Heart left ventricle (tissue), 16 donors: Measurements from ENCODE around the gene MED29. TPM values are rescaled to one million over a fixed set of nuclear protein-coding genes. Genes with fewer than 3 reads are reported as not detected.
"Not testable (repeated sequence)": the region's sequence is repeated elsewhere in the genome, so short reads cannot be mapped to it uniquely, and the experiment has no call there.

ENCODE experiments used
- ATAC-seq, 4 donors: fragments of 200-7000 bp; cut with Tn5 transposase; one replicate each; pipeline ENCODE4 v1.9.1; 2020 to 2022; ENCODE audit warnings: moderate library complexity in 4 of 4, mild to moderate bottlenecking in 3 of 4, moderate number of reproducible peaks in 1 of 4
- DNase-seq, 5 donors: peaks; one replicate each; pipeline ENCODE4 v3.0.0-alpha.2; 2020
- H3K27ac ChIP-seq, 12 donors: fragments of 200-600 bp; sonication (generic) in 4 of 12; one replicate each; pipeline versions ENCODE4 v1.5.0 to v1.8.0; 2016 to 2022; ENCODE audit warnings: mild to moderate bottlenecking in 2 of 12
- H3K27me3 ChIP-seq, 9 donors: fragments of 200-600 bp; sonication (generic) in 2 of 9; one replicate each; pipeline versions ENCODE4 v1.5.1 to v1.8.0; 2016 to 2022; ENCODE audit warnings: mild to moderate bottlenecking in 3 of 9
- H3K36me3 ChIP-seq, 9 donors: fragments of 200-600 bp; sonication (generic) in 2 of 9; one replicate each; pipeline versions ENCODE4 v1.5.0 to v1.8.0; 2018 to 2022; ENCODE audit warnings: mild to moderate bottlenecking in 2 of 9
- H3K4me1 ChIP-seq, 12 donors: fragments of 200-600 bp; sonication (generic) in 4 of 12; one replicate each; pipeline versions ENCODE4 v1.5.0 to v1.8.0; 2016 to 2022; ENCODE audit warnings: mild to moderate bottlenecking in 3 of 12
- H3K4me3 ChIP-seq, 12 donors: fragments of 200-600 bp; sonication (generic) in 4 of 12; one replicate each; pipeline versions ENCODE4 v1.5.0 to v1.8.0; 2017 to 2022; ENCODE audit warnings: mild to moderate bottlenecking in 9 of 12, moderate library complexity in 4 of 12
- H3K9me3 ChIP-seq, 12 donors: fragments of 200-600 bp; sonication (generic) in 4 of 12; one replicate each; pipeline versions ENCODE4 v1.5.0 to v1.8.0; 2016 to 2022; ENCODE audit warnings: mild to moderate bottlenecking in 1 of 12
- POLR2A ChIP-seq, 2 donors: fragments of 450-650 bp; IDR thresholded peaks; one replicate each; pipeline ENCODE4 v1.6.1; 2017; ENCODE audit warnings: antibody characterized with exemption in 2 of 2, mild to moderate bottlenecking in 2 of 2, moderate library complexity in 2 of 2
- WGBS, 4 donors: extraction: QIAGEN DNeasy Blood & Tissue Kit in 2 of 4; methylation state at CpG; one replicate each; pipeline versions ENCODE4 v1.1.5 to v1.1.7; 2013 to 2018; 5-methylcytosine and 5-hydroxymethylcytosine counted together
- intact Hi-C, 10 donors: fragments of 100-400 bp; cut with DNase I; formaldehyde crosslinking; loops; one replicate each; pipeline versions ENCODE4 v1.11.1 to v1.14.2; 2022
- polyA plus RNA-seq, 2 donors: library from polyadenylated mRNA; stranded (reverse); fragments of 200-250 nt; gene quantifications; one replicate each; pipeline ENCODE4 v1.2.3, GENCODE V29; 2013
- total RNA-seq, 9 donors: library from RNA; depleted of rRNA in 2 of 9; stranded (reverse); fragments of >200 nt in 2 of 9; fragmentation: NEBNext Ultra II Directional in 3 of 9; extraction: Animal tissue kit (Norgen Biotek cat#: 25700) in 3 of 9; gene quantifications; one replicate each; pipeline versions ENCODE4 v1.1.0 to v1.2.4, GENCODE V29; 2016 to 2023
- TF ChIP-seq, protein P1 (sequence below), 12 donors: fragments of 200-600 bp; sonication (generic) in 4 of 12; IDR thresholded peaks; one replicate each; pipeline versions ENCODE4 v1.5.0 to v1.8.0; 2018 to 2022; ENCODE audit warnings: antibody characterized with exemption in 12 of 12, mild to moderate bottlenecking in 5 of 12
- donor health status: ischemic (EF 13 %, LVEDD 7.1; RV severe dilation, severe dysfunction).
- donor health status: healthy with polysubstance abuse.
- donor health status: DM: no; HTN: yes; CAD: no.
- donor health status: DM: no; HTN: no; CAD: no.
- donor health status: ischemic (EF 25% LVEDD 6.9; RV normal size, moderate dysfunction).
- donor health status: ischemic (EF 25% LVEDD 5.7; RV mildly dilated, moderate dysfunction).
- donor health status: healthy.
- donor health status: DM: yes; HTN: yes; CAD: no.
- donor health status: ischemic (EF 35%, LVEDD 5.7; RV mildly dilated, moderate dysfunction).
- donor health status: nonischemic (EF 11% LVEDD 7.7; RV severe dilation, severe dysfunction).
- donor health status: DM: yes; HTN: yes; CAD: no.
- donor health status: PGD.
- donor health status: ischemic (EF 29% LVEDD 5.4; RV normal size, mild dysfunction).
- donor health status: nonischemic (EF 23%, LVEDD 6.1; RV moderate dilation, normal function).

Gene MED29
- total and polyA plus RNA-seq, 11 donors, result 26.3 to 53.0 (median 34.1) TPM

DNA sequence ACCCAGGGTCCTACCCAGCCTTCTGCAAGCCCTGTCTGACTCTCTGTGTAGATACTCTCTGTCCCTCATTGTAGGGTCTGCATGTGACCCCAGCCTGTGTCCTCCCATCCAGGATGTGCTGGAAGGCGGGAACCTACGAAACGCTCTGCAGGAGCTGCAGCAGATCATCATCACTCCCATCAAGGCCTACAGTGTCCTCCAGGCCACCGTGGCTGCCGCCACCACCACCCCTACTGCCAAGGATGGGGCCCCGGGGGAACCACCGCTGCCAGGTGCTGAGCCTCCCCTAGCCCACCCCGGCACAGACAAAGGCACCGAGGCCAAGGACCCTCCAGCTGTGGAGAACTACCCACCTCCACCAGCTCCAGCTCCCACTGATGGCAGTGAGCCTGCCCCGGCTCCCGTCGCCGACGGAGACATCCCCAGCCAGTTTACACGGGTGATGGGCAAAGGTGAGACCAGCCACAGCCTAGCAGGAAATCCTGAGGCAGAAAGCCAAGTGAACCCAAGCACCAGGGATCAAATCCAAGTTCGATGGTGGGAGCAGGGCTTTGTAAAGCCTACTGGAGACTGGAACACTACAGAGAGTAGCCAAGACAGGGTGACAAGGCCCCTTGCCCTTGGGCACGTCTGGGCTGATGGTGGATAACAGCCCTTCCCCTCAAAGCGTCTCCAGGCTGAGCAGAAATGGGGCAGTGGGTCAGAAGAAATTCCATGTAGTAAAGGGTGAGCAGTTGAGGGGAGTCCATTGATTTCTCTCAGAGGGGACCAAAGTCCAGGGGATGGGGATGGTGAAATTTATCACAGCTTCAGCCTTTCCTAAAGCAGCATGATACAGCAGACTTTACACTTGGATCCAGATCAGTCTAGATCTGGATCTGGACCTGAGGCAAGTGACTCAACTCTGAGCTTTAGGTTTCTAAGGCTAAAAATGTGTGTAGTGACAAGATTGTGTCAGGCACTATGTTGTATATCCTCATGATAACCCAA, 13.5 kb upstream of the MED29 start:
- DNase-seq, result no peak
- no peak for ATAC-seq
- Histone ChIP-seq H3K9me3 (no peaks in the 10 kb centered on the region), H3K27me3 (no peaks in the 10 kb centered on the region), H3K4me3 (no peak overlapping the region), H3K36me3 (peaks cover 0 to 97% (median 79%) of the 10 kb centered on the region in 9 donors), H3K4me1 (peaks cover 6 to 16% (median 10%) of the 10 kb centered on the region in 12 donors), H3K27ac (no peak overlapping the region)
- TF ChIP-seq, protein P1, sequence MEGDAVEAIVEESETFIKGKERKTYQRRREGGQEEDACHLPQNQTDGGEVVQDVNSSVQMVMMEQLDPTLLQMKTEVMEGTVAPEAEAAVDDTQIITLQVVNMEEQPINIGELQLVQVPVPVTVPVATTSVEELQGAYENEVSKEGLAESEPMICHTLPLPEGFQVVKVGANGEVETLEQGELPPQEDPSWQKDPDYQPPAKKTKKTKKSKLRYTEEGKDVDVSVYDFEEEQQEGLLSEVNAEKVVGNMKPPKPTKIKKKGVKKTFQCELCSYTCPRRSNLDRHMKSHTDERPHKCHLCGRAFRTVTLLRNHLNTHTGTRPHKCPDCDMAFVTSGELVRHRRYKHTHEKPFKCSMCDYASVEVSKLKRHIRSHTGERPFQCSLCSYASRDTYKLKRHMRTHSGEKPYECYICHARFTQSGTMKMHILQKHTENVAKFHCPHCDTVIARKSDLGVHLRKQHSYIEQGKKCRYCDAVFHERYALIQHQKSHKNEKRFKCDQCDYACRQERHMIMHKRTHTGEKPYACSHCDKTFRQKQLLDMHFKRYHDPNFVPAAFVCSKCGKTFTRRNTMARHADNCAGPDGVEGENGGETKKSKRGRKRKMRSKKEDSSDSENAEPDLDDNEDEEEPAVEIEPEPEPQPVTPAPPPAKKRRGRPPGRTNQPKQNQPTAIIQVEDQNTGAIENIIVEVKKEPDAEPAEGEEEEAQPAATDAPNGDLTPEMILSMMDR (IDR thresholded peaks at IDR 0.05), result no peak
- no peak for TF ChIP-seq POLR2A (IDR thresholded peaks at IDR 0.05)
- 71 to 87% (median 81%) methylated on average over 10 to 18 of the region's 18 CpGs for WGBS, 4 donors
- intact Hi-C loops, result no loop called here

DNA sequence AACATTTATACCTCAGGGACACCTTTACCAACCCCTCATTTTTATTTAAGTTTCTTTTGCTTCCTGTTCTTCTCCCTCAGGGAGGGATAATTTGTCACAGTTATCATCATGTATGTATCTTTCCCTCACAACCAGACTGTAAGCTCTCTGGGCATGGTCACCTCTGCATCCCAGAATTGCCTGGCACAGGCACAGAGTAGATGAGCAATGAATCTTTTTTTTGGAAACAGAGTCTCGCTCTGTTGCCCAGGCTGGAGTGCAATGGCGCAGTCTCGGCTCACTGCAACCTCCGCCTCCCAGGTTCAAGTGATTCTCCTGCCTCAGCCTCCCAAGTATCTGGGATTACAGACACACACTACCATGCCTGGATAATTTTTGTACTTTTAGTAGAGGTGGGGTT, 11.8 kb upstream of the MED29 start:
- H3K9me3 ChIP-seq, DNase-seq, H3K27me3 ChIP-seq, intact Hi-C loops, H3K27ac ChIP-seq, H3K4me3 ChIP-seq, H3K4me1 ChIP-seq, ATAC-seq: not testable (repeated sequence)
- 97 to 100% (median 99%) methylated on average over 4 of the region's 4 CpGs for WGBS, 4 donors
- peaks cover 0 to 100% (median 91%) of the 10 kb centered on the region in 9 donors for H3K36me3 ChIP-seq

DNA sequence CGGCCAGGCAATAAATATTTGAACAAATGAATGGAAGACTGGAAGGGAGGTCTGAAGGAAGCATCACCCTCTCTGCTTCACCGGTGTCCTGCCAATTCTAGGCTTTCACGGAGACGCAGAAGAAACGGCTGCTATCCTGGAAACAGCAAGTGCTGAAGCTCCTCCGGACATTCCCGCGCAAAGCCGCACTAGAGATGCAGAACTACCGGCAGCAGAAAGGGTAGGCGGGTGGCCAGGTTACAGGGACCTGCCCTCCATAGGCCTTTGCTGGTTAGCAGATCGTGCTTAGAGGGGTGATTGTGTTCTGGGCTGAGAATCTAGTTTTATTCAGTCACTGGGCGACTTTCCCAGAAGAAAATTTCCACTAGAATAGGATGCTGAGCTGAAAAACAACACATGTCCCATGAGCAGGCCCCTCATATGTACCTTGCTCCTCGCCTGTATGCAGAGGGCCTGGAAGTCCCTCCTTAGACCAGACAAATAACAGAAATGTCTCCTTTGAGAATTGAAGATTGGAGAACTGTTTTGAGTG, 11.2 kb upstream of the MED29 start:
- no peak overlapping the region for H3K4me3 ChIP-seq
- TF ChIP-seq, protein P1 (IDR thresholded peaks at IDR 0.05), result no peak
- TF ChIP-seq POLR2A (IDR thresholded peaks at IDR 0.05), result no peak
- ATAC-seq (no peak), DNase-seq (no peak)
- no peaks in the 10 kb centered on the region for H3K9me3 ChIP-seq
- 94 to 97% (median 97%) methylated on average over 14 of the region's 14 CpGs for WGBS, 4 donors
- peak overlapping the region in 1 of 12 donors; percentile 6 for H3K27ac ChIP-seq
- no peaks in the 10 kb centered on the region for H3K27me3 ChIP-seq
- H3K36me3 ChIP-seq, result peaks cover 0 to 100% (median 95%) of the 10 kb centered on the region in 9 donors
- intact Hi-C loops, result loop anchor here in 1 of 10 donors (5.0 kb wide), 1 partner anchor 33 kb away; no protein-coding TSS in a partner anchor
- no peaks in the 10 kb centered on the region for H3K4me1 ChIP-seq

DNA sequence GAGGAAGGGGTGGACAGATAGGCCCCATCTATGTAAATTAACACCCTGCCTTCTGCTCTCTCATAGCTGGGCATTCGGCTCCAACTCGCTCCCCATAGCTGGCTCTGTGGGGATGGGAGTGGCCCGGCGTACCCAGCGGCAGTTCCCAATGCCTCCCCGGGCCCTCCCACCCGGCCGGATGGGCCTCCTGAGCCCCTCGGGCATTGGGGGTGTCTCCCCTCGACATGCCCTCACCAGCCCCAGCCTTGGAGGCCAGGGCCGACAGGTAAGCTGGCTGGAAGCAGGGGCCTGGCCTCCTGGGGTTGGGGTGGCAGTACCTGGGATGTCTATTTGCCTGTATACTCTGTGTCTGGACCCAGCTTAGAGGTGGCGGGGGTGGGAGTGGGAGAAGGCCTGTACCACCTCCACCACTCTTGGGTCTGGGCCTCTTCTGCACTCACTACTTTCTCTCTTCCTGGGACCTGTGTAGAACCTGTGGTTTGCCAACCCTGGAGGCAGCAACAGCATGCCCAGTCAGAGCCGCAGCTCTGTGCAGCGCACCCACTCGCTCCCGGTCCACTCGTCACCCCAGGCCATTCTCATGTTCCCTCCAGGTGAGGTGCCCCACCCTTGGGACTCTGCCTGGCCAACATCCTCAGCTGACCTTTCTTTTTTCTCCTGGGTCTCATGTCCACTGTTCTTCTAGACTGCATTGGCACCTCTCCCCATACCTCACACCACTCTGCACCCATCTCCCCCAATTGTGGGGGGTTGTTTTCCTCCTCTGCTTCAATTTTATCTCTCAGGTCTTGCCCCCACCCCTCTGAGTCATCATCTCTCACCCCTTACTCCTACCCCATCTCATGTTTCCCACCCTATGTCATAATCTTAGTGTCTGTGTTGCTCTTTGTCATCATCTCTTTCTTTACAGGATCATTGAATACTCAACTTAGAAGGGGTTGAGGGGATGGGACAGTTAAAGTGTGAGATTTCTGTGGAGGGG, 10.4 kb upstream of the MED29 start:
- Histone ChIP-seq H3K27ac (peak overlapping the region in 1 of 12 donors; percentile 6), H3K27me3 (no peaks in the 10 kb centered on the region), H3K4me3 (no peak overlapping the region), H3K36me3 (peaks cover 0 to 100% (median 97%) of the 10 kb centered on the region in 9 donors), H3K9me3 (no peaks in the 10 kb centered on the region), H3K4me1 (no peaks in the 10 kb centered on the region)
- DNase-seq, result no peak
- TF ChIP-seq POLR2A (IDR thresholded peaks at IDR 0.05), result no peak
- TF ChIP-seq, protein P1 (IDR thresholded peaks at IDR 0.05), result no peak
- intact Hi-C loops, result loop anchor here in 1 of 10 donors (5.0 kb wide), 1 partner anchor 34 kb away; no protein-coding TSS in a partner anchor
- ATAC-seq, result no peak
- WGBS, 4 donors, result 89 to 96% (median 94%) methylated on average over 12 to 17 of the region's 17 CpGs
